Naive thymus-derived CD4-positive, alpha-beta T cell (primary cell): ENCODE data around the gene CCDC12. TPM values are rescaled to one million over a fixed set of nuclear protein-coding genes. Genes with fewer than 3 reads are reported as not detected.
A peak's percentile ranks its signal among the peaks of the same experiment; 100 is the strongest.

Experiments
- ATAC-seq: fragments of 150-1000 bp; cut with Tn5 transposase; 2 replicates; pipeline ENCODE4 v1.10.0; 2021; ENCODE audit warnings: mild to moderate bottlenecking, moderate library complexity
- CTCF ChIA-PET: fragments of 350-600 bp; sonication (Branson Sonifier 250); formaldehyde crosslinking; loops from one replicate; lab custom pipeline; 2021; ENCODE audit warnings: antibody characterized with exemption; lab: Charles Lee
- POLR2A ChIA-PET: fragments of 350-600 bp; sonication (Branson Sonifier 250); formaldehyde crosslinking; loops from one replicate; lab custom pipeline; 2021; ENCODE audit warnings: antibody characterized with exemption, inconsistent platforms; lab: Charles Lee
- DNase-seq, 9 donors: peaks; one replicate each; pipeline versions ENCODE4 v3.0.0 to v3.0.0-alpha.2; 2020 to 2022; ENCODE audit warnings: mixed read lengths in 1 of 9
- H3K27ac ChIP-seq: one replicate; pipeline ENCODE4 v1.7.0; 2013; ENCODE audit warnings: mild to moderate bottlenecking, low read depth, low read length, moderate library complexity
- H3K27me3 ChIP-seq, 2 donors: one replicate each; pipeline ENCODE4 v1.7.0; 2013; ENCODE audit warnings: low read length in 2 of 2, mild to moderate bottlenecking in 2 of 2, moderate library complexity in 2 of 2; ENCODE audit not compliant: control insufficient read depth in 2 of 2, insufficient read depth in 2 of 2
- H3K36me3 ChIP-seq, 3 experiments: 1 replicate in 2 of 3; 2 replicates in 1 of 3; pipeline ENCODE4 v1.7.0; 2013; ENCODE audit warnings: low read length in 3 of 3, mild to moderate bottlenecking in 3 of 3, moderate library complexity in 1 of 3; ENCODE audit not compliant: insufficient read depth in 3 of 3, control insufficient read depth in 2 of 3
- H3K4me1 ChIP-seq, 2 donors: one replicate each; pipeline ENCODE4 v1.7.0; 2013; ENCODE audit warnings: low read length in 2 of 2, mild to moderate bottlenecking in 2 of 2, moderate library complexity in 1 of 2; ENCODE audit not compliant: control insufficient read depth in 2 of 2, insufficient read depth in 2 of 2
- H3K4me3 ChIP-seq: 2 replicates; pipeline ENCODE4 v1.7.0; 2013; ENCODE audit warnings: mild to moderate bottlenecking, low read length
- H3K9me3 ChIP-seq, 3 experiments: 1 replicate in 2 of 3; 2 replicates in 1 of 3; pipeline ENCODE4 v1.7.0; 2013; ENCODE audit warnings: low read length in 3 of 3; ENCODE audit not compliant: control insufficient read depth in 2 of 3
- H3K27ac Mint-ChIP-seq, 9 donors: one replicate each; pipeline ENCODE4 v1.8.0; 2020 to 2022; ENCODE audit warnings: mixed read lengths in 9 of 9, mild to moderate bottlenecking in 8 of 9, moderate library complexity in 5 of 9, inconsistent platforms in 2 of 9
- H3K27me3 Mint-ChIP-seq, 5 donors: one replicate each; pipeline ENCODE4 v1.8.0; 2021 to 2022; ENCODE audit warnings: mixed read lengths in 5 of 5, mild to moderate bottlenecking in 1 of 5
- H3K36me3 Mint-ChIP-seq, 5 donors: one replicate each; pipeline ENCODE4 v1.8.0; 2020 to 2022; ENCODE audit warnings: mixed read lengths in 5 of 5, mild to moderate bottlenecking in 3 of 5, inconsistent platforms in 1 of 5
- H3K4me1 Mint-ChIP-seq, 7 donors: one replicate each; pipeline ENCODE4 v1.8.0; 2020 to 2022; ENCODE audit warnings: mixed read lengths in 7 of 7, mild to moderate bottlenecking in 3 of 7, inconsistent platforms in 1 of 7
- H3K4me3 Mint-ChIP-seq, 10 donors: one replicate each; pipeline ENCODE4 v1.8.0; 2020 to 2022; ENCODE audit warnings: mild to moderate bottlenecking in 10 of 10, mixed read lengths in 10 of 10, moderate library complexity in 6 of 10, inconsistent platforms in 2 of 10
- H3K9me3 Mint-ChIP-seq, 11 donors: one replicate each; pipeline ENCODE4 v1.8.0; 2020 to 2022; ENCODE audit warnings: mixed read lengths in 11 of 11, mild to moderate bottlenecking in 4 of 11, inconsistent platforms in 1 of 11, moderate library complexity in 1 of 11
- intact Hi-C, 2 donors: fragments of 100-400 bp; cut with micrococcal nuclease; formaldehyde crosslinking; loops; one replicate each; pipeline ENCODE4 v1.15.1; 2023
- polyA plus RNA-seq, 2 donors: library from polyadenylated mRNA; unstranded; fragments of 300-500 nt; fragmentation: Illumina TruSeq; gene quantifications; one replicate each; pipeline ENCODE4 v1.2.3, GENCODE V29; 2021
- total RNA-seq, 6 experiments: library from RNA in 5 of 6; stranded (reverse) in 5 of 6; gene quantifications; 1 replicate in 5 of 6; 2 replicates in 1 of 6; pipeline ENCODE4 v1.2.3 and lab custom pipeline; 2021 to 2026

CCDC12 gene
- total and polyA plus RNA-seq, 7 experiments from 2014 or later = 51.6 to 115 (median 60.2) TPM

DNA sequence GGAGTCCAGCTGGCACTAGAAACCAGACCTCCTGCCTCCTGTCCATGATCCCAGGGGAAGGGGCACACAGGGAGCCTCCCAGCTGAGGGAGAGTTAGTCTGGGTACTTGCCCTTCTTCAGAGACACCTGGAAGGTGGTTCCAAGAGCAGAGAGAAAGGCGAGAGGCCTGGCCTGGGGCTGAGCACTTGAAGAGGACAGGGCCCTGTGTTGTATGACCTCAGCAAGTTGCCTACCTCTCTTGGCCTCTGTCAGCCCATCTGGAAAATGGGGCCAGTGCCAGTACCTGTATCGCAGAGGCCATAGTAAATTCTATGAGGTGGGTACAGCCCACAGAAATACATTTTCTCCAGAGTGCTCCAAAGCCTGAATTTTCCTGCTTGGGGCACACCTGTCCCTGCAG, 79.5 kb downstream of the CCDC12 start:
- POLR2A ChIA-PET = no interaction called here
- H3K27me3 ChIP-seq = peaks cover 0 to 5% of the 10 kb centered on the region in 2 donors
- intact Hi-C loops = no loop called here

GRCh38 chr3:46896386-46896785, 80.2 kb downstream of the CCDC12 start:
- ATAC-seq = no peak
- ChIA-PET CTCF (interaction anchor here (1.8 to 3.1 kb wide), 2 partner anchors 25 to 193 kb away, joined by 6 to 16 read pairs; no protein-coding TSS in a partner anchor), POLR2A (no interaction called here)
- H3K4me1 ChIP-seq = no peaks in the 10 kb centered on the region
- peaks cover 0 to 5% of the 10 kb centered on the region in 2 donors for H3K27me3 ChIP-seq
- H3K4me3 ChIP-seq = no peak overlapping the region
- intact Hi-C loops = no loop called here
- no peak for DNase-seq
- H3K27ac ChIP-seq = no peak overlapping the region
- peaks cover 0 to 10% (median 6%) of the 10 kb centered on the region in 7 donors for H3K4me1 Mint-ChIP-seq
- no peaks in the 10 kb centered on the region for H3K36me3 ChIP-seq
- no peak overlapping the region for H3K27ac Mint-ChIP-seq
- peaks cover 30 to 62% (median 48%) of the 10 kb centered on the region in 5 donors for H3K27me3 Mint-ChIP-seq
- H3K4me3 Mint-ChIP-seq = no peak overlapping the region
- H3K9me3 ChIP-seq = no peaks in the 10 kb centered on the region
- H3K9me3 Mint-ChIP-seq = no peaks in the 10 kb centered on the region
- H3K36me3 Mint-ChIP-seq = no peaks in the 10 kb centered on the region

More for the DNA sequence above, 79.5 kb downstream of the CCDC12 start:
- DNase-seq (no peak), ATAC-seq (no peak)
- Mint-ChIP-seq H3K9me3 (no peaks in the 10 kb centered on the region), H3K27ac (no peak overlapping the region), H3K4me1 (peaks cover 0 to 10% (median 4%) of the 10 kb centered on the region in 7 donors), H3K36me3 (no peaks in the 10 kb centered on the region), H3K4me3 (peak overlapping the region in 1 of 10 donors; percentile 41), H3K27me3 (peaks cover 23 to 56% (median 42%) of the 10 kb centered on the region in 5 donors)
- CTCF ChIA-PET = no interaction called here
- no peaks in the 10 kb centered on the region for H3K4me1 ChIP-seq
- no peak overlapping the region for H3K27ac ChIP-seq
- H3K4me3 ChIP-seq = no peak overlapping the region
- H3K9me3 ChIP-seq = no peaks in the 10 kb centered on the region
- no peaks in the 10 kb centered on the region for H3K36me3 ChIP-seq

DNA sequence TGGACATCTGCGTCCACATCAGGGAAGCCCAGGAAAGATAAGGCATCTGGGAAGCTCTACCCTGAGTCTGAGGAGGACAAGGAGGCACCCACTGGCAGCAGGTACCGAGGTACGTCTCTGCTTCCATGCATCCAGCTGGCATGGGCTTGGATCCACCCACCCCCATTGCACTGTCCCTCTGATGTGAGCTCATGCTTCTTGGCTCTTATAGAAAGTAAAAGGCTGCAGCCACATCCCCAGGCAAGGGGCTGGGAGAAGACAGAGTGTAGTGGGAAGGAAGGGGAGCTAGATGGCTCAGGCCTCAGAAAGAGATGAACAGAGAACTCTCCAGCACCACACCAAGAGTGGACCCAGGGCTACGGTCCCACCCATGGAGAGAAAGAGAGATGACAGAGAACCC, 80.8 kb downstream of the CCDC12 start:
- POLR2A ChIA-PET = no interaction called here
- no peaks in the 10 kb centered on the region for H3K36me3 ChIP-seq

GRCh38 chr3:46895204-46895660, 81.3 kb downstream of the CCDC12 start:
- peak overlapping the region in 1 of 9 donors; percentile 69 for H3K27ac Mint-ChIP-seq
- no peaks in the 10 kb centered on the region for H3K9me3 Mint-ChIP-seq
- no peaks in the 10 kb centered on the region for H3K36me3 ChIP-seq
- H3K4me3 Mint-ChIP-seq = peak overlapping the region in 1 of 10 donors; percentile 22
- DNase-seq (peak; percentile 60 to 83 (median 74)), ATAC-seq (peak; percentile 84)
- intact Hi-C loops = loop anchor here (1.0 kb wide), 3 partner anchors 29 to 190 kb away; no protein-coding TSS in a partner anchor
- H3K4me1 Mint-ChIP-seq = peaks cover 0 to 10% (median 6%) of the 10 kb centered on the region in 7 donors
- H3K9me3 ChIP-seq = no peaks in the 10 kb centered on the region
- ChIA-PET CTCF (interaction anchor here (0.7 to 3.1 kb wide), 7 partner anchors 22 to 231 kb away, joined by 3 to 16 read pairs (median 5); no protein-coding TSS in a partner anchor), POLR2A (no interaction called here)
- H3K27ac ChIP-seq = no peak overlapping the region
- peaks cover 39 to 72% (median 57%) of the 10 kb centered on the region in 5 donors for H3K27me3 Mint-ChIP-seq
- no peaks in the 10 kb centered on the region for H3K4me1 ChIP-seq
- H3K4me3 ChIP-seq = no peak overlapping the region
- no peaks in the 10 kb centered on the region for H3K36me3 Mint-ChIP-seq
- peaks cover 0 to 5% of the 10 kb centered on the region in 2 donors for H3K27me3 ChIP-seq

More for the DNA sequence above, 80.8 kb downstream of the CCDC12 start:
- intact Hi-C loops = loop anchor here (1.0 kb wide), 3 partner anchors 29 to 190 kb away; no protein-coding TSS in a partner anchor
- H3K27ac Mint-ChIP-seq = no peak overlapping the region
- Histone ChIP-seq H3K9me3 (no peaks in the 10 kb centered on the region), H3K27ac (no peak overlapping the region), H3K4me1 (no peaks in the 10 kb centered on the region), H3K27me3 (peaks cover 0 to 5% of the 10 kb centered on the region in 2 donors), H3K4me3 (no peak overlapping the region)
- no peak overlapping the region for H3K4me3 Mint-ChIP-seq
- no peaks in the 10 kb centered on the region for H3K36me3 Mint-ChIP-seq
- peaks cover 0 to 10% (median 6%) of the 10 kb centered on the region in 7 donors for H3K4me1 Mint-ChIP-seq
- no peak for DNase-seq
- ATAC-seq = no peak
- no peaks in the 10 kb centered on the region for H3K9me3 Mint-ChIP-seq
- CTCF ChIA-PET = interaction anchor here (1.0 to 3.1 kb wide), 6 partner anchors 22 to 232 kb away, joined by 3 to 16 read pairs (median 6); no protein-coding TSS in a partner anchor
- peaks cover 36 to 68% (median 54%) of the 10 kb centered on the region in 5 donors for H3K27me3 Mint-ChIP-seq

- DNase-seq (no peak), ATAC-seq (no peak)
- Histone ChIP-seq H3K27ac (no peak overlapping the region), H3K4me3 (no peak overlapping the region), H3K9me3 (no peaks in the 10 kb centered on the region), H3K27me3 (peaks cover 0 to 5% of the 10 kb centered on the region in 2 donors), H3K36me3 (no peaks in the 10 kb centered on the region), H3K4me1 (no peaks in the 10 kb centered on the region)
- Mint-ChIP-seq H3K27ac (no peak overlapping the region), H3K4me1 (peaks cover 0 to 10% (median 6%) of the 10 kb centered on the region in 7 donors), H3K36me3 (no peaks in the 10 kb centered on the region), H3K27me3 (peaks cover 39 to 79% (median 59%) of the 10 kb centered on the region in 5 donors), H3K4me3 (no peak overlapping the region), H3K9me3 (no peaks in the 10 kb centered on the region)
- intact Hi-C loops = no loop called here
- CTCF ChIA-PET = interaction anchor here (0.6 to 3.1 kb wide), 5 partner anchors 96 to 238 kb away, joined by 3 to 16 read pairs (median 6); no protein-coding TSS in a partner anchor
- POLR2A ChIA-PET = no interaction called here
Observed at GRCh38 chr3:46894256-46894655, 82.3 kb downstream of the CCDC12 start.

DNA sequence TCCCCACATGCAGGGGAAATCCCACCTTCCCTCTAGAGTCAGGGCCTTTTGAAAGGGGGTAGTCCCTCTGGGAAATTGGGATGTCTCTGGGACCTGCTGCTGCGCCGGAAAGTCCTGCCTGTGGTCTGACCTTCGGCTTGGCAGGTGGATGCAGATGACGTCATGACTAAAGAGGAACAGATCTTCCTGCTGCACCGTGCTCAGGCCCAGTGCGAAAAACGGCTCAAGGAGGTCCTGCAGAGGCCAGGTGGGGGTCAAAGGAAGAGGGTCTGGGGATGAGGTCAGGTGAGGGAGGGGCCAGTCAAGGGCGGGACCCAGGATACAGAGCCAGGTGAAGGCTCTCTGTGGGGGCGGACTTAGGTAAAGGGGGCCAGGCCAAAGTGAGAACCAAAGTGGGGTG, 82.8 kb downstream of the CCDC12 start:
- Histone ChIP-seq H3K4me3 (no peak overlapping the region), H3K36me3 (no peaks in the 10 kb centered on the region), H3K27ac (no peak overlapping the region), H3K27me3 (peaks cover 0 to 5% of the 10 kb centered on the region in 2 donors), H3K4me1 (no peaks in the 10 kb centered on the region), H3K9me3 (no peaks in the 10 kb centered on the region)
- no peak for ATAC-seq
- intact Hi-C loops = no loop called here
- Mint-ChIP-seq H3K36me3 (no peaks in the 10 kb centered on the region), H3K27ac (peak overlapping the region in 1 of 9 donors; percentile 19), H3K4me3 (no peak overlapping the region), H3K9me3 (no peaks in the 10 kb centered on the region), H3K27me3 (peaks cover 34 to 77% (median 56%) of the 10 kb centered on the region in 5 donors), H3K4me1 (peaks cover 0 to 6% (median 3%) of the 10 kb centered on the region in 7 donors)
- DNase-seq = no peak
- ChIA-PET POLR2A (no interaction called here), CTCF (interaction anchor here (1.8 to 3.1 kb wide), 2 partner anchors 188 to 191 kb away, joined by 4 to 16 read pairs; no protein-coding TSS in a partner anchor)
